ENCODE measurements around the gene VPS13A. TPM values are rescaled to one million over a fixed set of nuclear protein-coding genes. Genes with fewer than 3 reads are reported as not detected.

Gene VPS13A
- total RNA-seq, 4 donors from 2014 or later: 24.6 to 31.0 (median 27.6) TPM

GRCh38 chr9:77271023-77271690 lies 93.8 kb downstream of the VPS13A start:
- Histone ChIP-seq H3K27ac (no peak overlapping the region), H3K36me3 (peaks cover 0 to 29% (median 0%) of the 10 kb centered on the region in 3 donors), H3K9me3 (no peaks in the 10 kb centered on the region), H3K27me3 (no peaks in the 10 kb centered on the region), H3K4me3 (no peak overlapping the region), H3K4me1 (no peaks in the 10 kb centered on the region)
- WGBS, 2 donors: 91 to 92% methylated on average over 1 of the region's 1 CpG
- TF ChIP-seq EP300 (IDR thresholded peaks at IDR 0.05): no peak
- TF ChIP-seq POLR2A (IDR thresholded peaks at IDR 0.05): no peak
- TF ChIP-seq, protein P1, sequence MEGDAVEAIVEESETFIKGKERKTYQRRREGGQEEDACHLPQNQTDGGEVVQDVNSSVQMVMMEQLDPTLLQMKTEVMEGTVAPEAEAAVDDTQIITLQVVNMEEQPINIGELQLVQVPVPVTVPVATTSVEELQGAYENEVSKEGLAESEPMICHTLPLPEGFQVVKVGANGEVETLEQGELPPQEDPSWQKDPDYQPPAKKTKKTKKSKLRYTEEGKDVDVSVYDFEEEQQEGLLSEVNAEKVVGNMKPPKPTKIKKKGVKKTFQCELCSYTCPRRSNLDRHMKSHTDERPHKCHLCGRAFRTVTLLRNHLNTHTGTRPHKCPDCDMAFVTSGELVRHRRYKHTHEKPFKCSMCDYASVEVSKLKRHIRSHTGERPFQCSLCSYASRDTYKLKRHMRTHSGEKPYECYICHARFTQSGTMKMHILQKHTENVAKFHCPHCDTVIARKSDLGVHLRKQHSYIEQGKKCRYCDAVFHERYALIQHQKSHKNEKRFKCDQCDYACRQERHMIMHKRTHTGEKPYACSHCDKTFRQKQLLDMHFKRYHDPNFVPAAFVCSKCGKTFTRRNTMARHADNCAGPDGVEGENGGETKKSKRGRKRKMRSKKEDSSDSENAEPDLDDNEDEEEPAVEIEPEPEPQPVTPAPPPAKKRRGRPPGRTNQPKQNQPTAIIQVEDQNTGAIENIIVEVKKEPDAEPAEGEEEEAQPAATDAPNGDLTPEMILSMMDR (IDR thresholded peaks at IDR 0.05): no peak
- DNase-seq (ENCODE audit: low spot score in 2 of 2): no peak

DNA sequence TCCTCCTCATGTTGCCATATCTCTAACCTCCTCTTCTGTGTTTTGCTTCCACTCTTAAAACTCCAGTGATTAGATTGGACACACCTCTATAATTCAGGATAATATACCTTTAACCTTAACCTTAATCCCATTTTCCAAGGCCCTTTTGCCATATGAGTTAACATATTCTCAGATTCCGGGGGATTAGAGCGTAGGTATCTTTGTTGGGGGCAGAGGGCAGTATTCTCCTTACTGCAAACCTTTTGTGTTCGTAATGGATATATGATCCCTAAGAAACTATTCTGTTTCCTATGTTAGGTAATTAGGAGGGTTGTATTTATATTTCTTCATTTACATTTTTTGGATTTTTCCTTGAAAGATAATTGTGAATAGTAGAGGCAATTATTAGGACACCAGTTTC lies 99.5 kb downstream of the VPS13A start:
- Histone ChIP-seq H3K4me1 (no peaks in the 10 kb centered on the region), H3K36me3 (peaks cover 0 to 28% (median 0%) of the 10 kb centered on the region in 3 donors), H3K9me3 (no peaks in the 10 kb centered on the region), H3K27me3 (no peaks in the 10 kb centered on the region), H3K4me3 (no peak overlapping the region), H3K27ac (no peak overlapping the region)
- no peak for DNase-seq (ENCODE audit: low spot score in 2 of 2)
- TF ChIP-seq EP300 (IDR thresholded peaks at IDR 0.05): no peak
- TF ChIP-seq, protein P1 (IDR thresholded peaks at IDR 0.05): no peak
- no peak for TF ChIP-seq POLR2A (IDR thresholded peaks at IDR 0.05)
- 91 to 97% methylated on average over 3 of the region's 3 CpGs for WGBS, 2 donors

- 88 to 90% methylated on average over 3 of the region's 3 CpGs for WGBS, 2 donors
- Histone ChIP-seq H3K36me3 (peaks cover 0 to 36% (median 0%) of the 10 kb centered on the region in 3 donors), H3K4me3 (no peak overlapping the region), H3K27me3 (no peaks in the 10 kb centered on the region), H3K9me3 (no peaks in the 10 kb centered on the region), H3K4me1 (no peaks in the 10 kb centered on the region), H3K27ac (no peak overlapping the region)
- no peak for DNase-seq (ENCODE audit: low spot score in 2 of 2)
- TF ChIP-seq EP300 (IDR thresholded peaks at IDR 0.05): no peak
- TF ChIP-seq, protein P1 (IDR thresholded peaks at IDR 0.05): no peak
- TF ChIP-seq POLR2A (IDR thresholded peaks at IDR 0.05): no peak
These were observed 100.4 kb downstream of the VPS13A start for GRCh38 chr9:77277719-77278118.

GRCh38 chr9:77283991-77284390 lies 106.7 kb downstream of the VPS13A start:
- H3K36me3 ChIP-seq: peaks cover 0 to 45% (median 0%) of the 10 kb centered on the region in 3 donors

GRCh38 chr9:77284616-77285015 lies 107.3 kb downstream of the VPS13A start:
- Histone ChIP-seq H3K9me3 (peaks cover 0 to 16% (median 4%) of the 10 kb centered on the region in 4 donors), H3K4me3 (no peak overlapping the region), H3K4me1 (no peaks in the 10 kb centered on the region), H3K27me3 (no peaks in the 10 kb centered on the region), H3K27ac (no peak overlapping the region), H3K36me3 (peaks cover 0 to 45% (median 0%) of the 10 kb centered on the region in 3 donors)
- no peak for DNase-seq (ENCODE audit: low spot score in 2 of 2)
- 93 to 95% methylated on average over 7 of the region's 7 CpGs for WGBS, 2 donors
- TF ChIP-seq POLR2A (IDR thresholded peaks at IDR 0.05) (no peak), EP300 (IDR thresholded peaks at IDR 0.05) (no peak)
- TF ChIP-seq, protein P1 (IDR thresholded peaks at IDR 0.05): no peak

More at GRCh38 chr9:77283991-77284390, 106.7 kb downstream of the VPS13A start:
- no peak for DNase-seq (ENCODE audit: low spot score in 2 of 2)
- Histone ChIP-seq H3K4me1 (no peaks in the 10 kb centered on the region), H3K27me3 (no peaks in the 10 kb centered on the region), H3K27ac (no peak overlapping the region), H3K9me3 (peaks cover 0 to 15% (median 4%) of the 10 kb centered on the region in 4 donors), H3K4me3 (no peak overlapping the region)
- WGBS, 2 donors: 91 to 94% methylated on average over 2 of the region's 2 CpGs
- no peak for TF ChIP-seq POLR2A (IDR thresholded peaks at IDR 0.05)
- no peak for TF ChIP-seq EP300 (IDR thresholded peaks at IDR 0.05)
- TF ChIP-seq, protein P1 (IDR thresholded peaks at IDR 0.05): no peak

All from tibial nerve (tissue), 4 donors.